Sigmoid colon (tissue), 7 donors: ENCODE results near the gene TMC8. TPM values are rescaled to one million over a fixed set of nuclear protein-coding genes. Genes with fewer than 3 reads are reported as not detected.

ENCODE experiments used
- DNase-seq: peaks from one replicate; pipeline ENCODE4 v3.0.0-alpha.2; 2019
- H3K27ac ChIP-seq, 4 donors: fragments of 200-600 bp; sonication (generic); one replicate each; pipeline ENCODE4 v1.5.1; 2016 to 2019; ENCODE audit warnings: mild to moderate bottlenecking in 1 of 4
- H3K27me3 ChIP-seq, 3 donors: fragments of 200-600 bp; sonication (generic); one replicate each; pipeline ENCODE4 v1.5.1; 2019; ENCODE audit warnings: mild to moderate bottlenecking in 1 of 3
- H3K36me3 ChIP-seq, 4 donors: fragments of 200-600 bp; sonication (generic); one replicate each; pipeline ENCODE4 v1.5.1; 2016 to 2019
- H3K4me1 ChIP-seq, 4 donors: fragments of 200-600 bp; sonication (generic); one replicate each; pipeline ENCODE4 v1.5.1; 2017 to 2019
- H3K4me3 ChIP-seq, 4 donors: fragments of 200-600 bp; sonication (generic); one replicate each; pipeline ENCODE4 v1.5.1; 2017 to 2019; ENCODE audit warnings: mild to moderate bottlenecking in 2 of 4, moderate library complexity in 1 of 4
- H3K9me3 ChIP-seq, 4 donors: fragments of 200-600 bp in 3 of 4; sonication (generic) in 3 of 4; one replicate each; pipeline versions ENCODE4 v1.5.1 to v1.6.1; 2013 to 2019
- EP300 ChIP-seq, 4 donors: sonication (generic); formaldehyde crosslinking; IDR thresholded peaks; one replicate each; pipeline ENCODE4 v1.6.1; 2017; ENCODE audit warnings: antibody characterized with exemption in 4 of 4
- POLR2A ChIP-seq, 2 donors: fragments of 450-650 bp; IDR thresholded peaks; one replicate each; pipeline ENCODE4 v1.6.1; 2016; ENCODE audit warnings: antibody characterized with exemption in 2 of 2, mild to moderate bottlenecking in 2 of 2, moderate library complexity in 2 of 2
- POLR2AphosphoS5 ChIP-seq, 4 donors: sonication (generic); formaldehyde crosslinking; IDR thresholded peaks; one replicate each; pipeline ENCODE4 v1.6.1; 2017; ENCODE audit warnings: antibody characterized with exemption in 4 of 4
- WGBS, 2 donors: extraction: QIAGEN DNeasy Blood & Tissue Kit; methylation state at CpG; one replicate each; pipeline ENCODE4 v1.1.7; 2013; 5-methylcytosine and 5-hydroxymethylcytosine counted together
- intact Hi-C: fragments of 100-400 bp; cut with DNase I; formaldehyde crosslinking; loops from one replicate; pipeline ENCODE4 v1.15.1; 2023
- polyA plus RNA-seq, 3 donors: library from polyadenylated mRNA; stranded (reverse); fragments of 200-250 nt; gene quantifications; one replicate each; pipeline ENCODE4 v1.2.3, GENCODE V29; 2013
- total RNA-seq, 4 donors: library from RNA; depleted of rRNA; stranded (reverse); fragments of >200 nt; gene quantifications; one replicate each; pipeline ENCODE4 v1.1.0, GENCODE V29; 2016
- TF ChIP-seq, protein P1 (sequence below), 4 experiments: fragments of 450-650 bp in 3 of 4; fragments of 200-600 bp in 1 of 4; IDR thresholded peaks; one replicate each; pipeline ENCODE4 v1.5.1; 2016 to 2019; ENCODE audit warnings: antibody characterized with exemption in 4 of 4, mild to moderate bottlenecking in 3 of 4, moderate library complexity in 2 of 4
- donor health status: healthy with polysubstance abuse.
- donor health status: Bipolar disorder and iron deficiency.
- donor health status: healthy.

Gene TMC8
- total and polyA plus RNA-seq, 7 donors = 1.8 to 51.7 (median 3.0) TPM

DNA sequence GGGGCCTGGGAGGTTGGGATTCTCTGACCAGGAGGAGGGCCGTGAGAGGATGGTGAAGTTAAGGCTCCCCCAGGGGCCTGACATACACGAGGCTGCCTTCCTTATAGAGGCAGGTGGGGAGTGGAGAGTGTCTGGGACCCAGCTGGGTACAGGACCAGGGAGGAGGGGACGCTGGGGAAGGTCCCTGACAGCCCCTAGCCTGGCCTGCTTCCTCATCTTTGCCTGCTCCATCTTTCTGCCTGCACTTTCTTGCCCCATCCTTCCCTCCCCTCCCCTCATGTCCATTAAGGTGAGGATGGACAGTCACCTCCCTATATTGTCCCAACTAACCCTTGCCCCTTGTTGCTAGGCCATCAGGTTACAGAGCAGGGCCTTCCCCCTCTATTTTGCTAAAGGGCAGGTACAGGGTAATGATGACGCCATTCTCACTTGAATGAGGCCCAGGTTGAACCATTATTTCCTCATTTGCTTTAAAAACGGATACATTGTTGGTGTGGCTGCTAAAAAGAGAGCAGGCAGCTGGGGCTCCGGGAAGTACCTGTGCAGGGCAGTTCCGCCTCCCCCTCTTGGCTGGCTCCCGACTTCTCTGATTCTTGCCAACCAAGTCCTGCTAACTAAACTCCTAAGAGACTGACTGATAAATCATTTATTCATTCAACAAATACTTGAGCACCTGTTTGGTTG is 16.9 kb downstream of the TMC8 start:
- H3K4me3 ChIP-seq = no peak overlapping the region
- H3K27ac ChIP-seq = no peak overlapping the region
- H3K36me3 ChIP-seq = no peaks in the 10 kb centered on the region
- DNase-seq = no peak
- no peaks in the 10 kb centered on the region for H3K9me3 ChIP-seq
- H3K27me3 ChIP-seq = peaks cover 0 to 4% (median 0%) of the 10 kb centered on the region in 3 donors
- peaks cover 0 to 25% (median 21%) of the 10 kb centered on the region in 4 donors for H3K4me1 ChIP-seq
- 21 to 41% methylated on average over 8 of the region's 8 CpGs for WGBS, 2 donors
- intact Hi-C loops = no loop called here
- TF ChIP-seq POLR2AphosphoS5 (IDR thresholded peaks at IDR 0.05) (no peak), EP300 (IDR thresholded peaks at IDR 0.05) (no peak), POLR2A (IDR thresholded peaks at IDR 0.05) (no peak)
- TF ChIP-seq, protein P1, sequence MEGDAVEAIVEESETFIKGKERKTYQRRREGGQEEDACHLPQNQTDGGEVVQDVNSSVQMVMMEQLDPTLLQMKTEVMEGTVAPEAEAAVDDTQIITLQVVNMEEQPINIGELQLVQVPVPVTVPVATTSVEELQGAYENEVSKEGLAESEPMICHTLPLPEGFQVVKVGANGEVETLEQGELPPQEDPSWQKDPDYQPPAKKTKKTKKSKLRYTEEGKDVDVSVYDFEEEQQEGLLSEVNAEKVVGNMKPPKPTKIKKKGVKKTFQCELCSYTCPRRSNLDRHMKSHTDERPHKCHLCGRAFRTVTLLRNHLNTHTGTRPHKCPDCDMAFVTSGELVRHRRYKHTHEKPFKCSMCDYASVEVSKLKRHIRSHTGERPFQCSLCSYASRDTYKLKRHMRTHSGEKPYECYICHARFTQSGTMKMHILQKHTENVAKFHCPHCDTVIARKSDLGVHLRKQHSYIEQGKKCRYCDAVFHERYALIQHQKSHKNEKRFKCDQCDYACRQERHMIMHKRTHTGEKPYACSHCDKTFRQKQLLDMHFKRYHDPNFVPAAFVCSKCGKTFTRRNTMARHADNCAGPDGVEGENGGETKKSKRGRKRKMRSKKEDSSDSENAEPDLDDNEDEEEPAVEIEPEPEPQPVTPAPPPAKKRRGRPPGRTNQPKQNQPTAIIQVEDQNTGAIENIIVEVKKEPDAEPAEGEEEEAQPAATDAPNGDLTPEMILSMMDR (IDR thresholded peaks at IDR 0.05) = no peak

DNA sequence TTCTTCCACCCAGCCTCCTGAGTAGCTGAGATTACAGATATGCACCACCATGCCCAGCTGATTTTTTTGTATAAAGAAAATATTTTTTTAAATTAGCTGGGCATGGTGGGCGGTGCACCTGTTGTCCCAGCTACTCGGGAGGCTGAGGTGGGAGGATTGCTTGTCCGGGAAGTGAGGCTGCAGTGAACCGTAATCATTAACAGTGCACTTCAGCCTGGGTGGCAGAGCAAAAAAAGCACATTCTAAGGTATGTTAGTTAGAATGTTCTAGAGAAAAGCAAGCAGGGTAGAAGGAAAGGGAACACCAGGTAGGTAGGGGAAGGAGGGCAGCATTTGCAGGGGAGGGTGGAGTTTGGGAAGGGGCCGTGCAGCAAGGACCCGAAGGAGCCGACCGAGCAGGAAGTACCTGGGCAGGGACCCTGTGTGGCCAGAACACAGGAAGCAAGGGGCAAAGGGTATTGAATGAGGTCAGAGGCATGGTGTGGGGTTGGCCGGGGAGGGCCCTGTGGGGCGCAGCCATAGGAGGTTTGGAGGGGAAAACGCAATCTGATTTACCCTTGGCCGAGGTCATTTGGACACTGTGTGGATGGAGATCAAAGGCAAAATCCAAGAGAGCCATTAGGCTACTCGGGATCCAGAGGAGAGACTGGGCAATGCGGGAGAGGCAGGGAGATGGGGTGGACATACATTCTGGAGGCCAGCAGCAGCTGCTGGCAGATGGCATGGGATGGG is 17.9 kb downstream of the TMC8 start:
- intact Hi-C loops = no loop called here
- Histone ChIP-seq H3K9me3 (no peaks in the 10 kb centered on the region), H3K27ac (no peak overlapping the region), H3K4me3 (no peak overlapping the region), H3K36me3 (no peaks in the 10 kb centered on the region), H3K4me1 (peaks cover 0 to 24% (median 20%) of the 10 kb centered on the region in 4 donors), H3K27me3 (peaks cover 0 to 4% (median 0%) of the 10 kb centered on the region in 3 donors)
- TF ChIP-seq POLR2AphosphoS5 (IDR thresholded peaks at IDR 0.05) = no peak
- TF ChIP-seq EP300 (IDR thresholded peaks at IDR 0.05) = no peak
- 31 to 59% methylated on average over 14 of the region's 14 CpGs for WGBS, 2 donors
- DNase-seq = no peak

DNA sequence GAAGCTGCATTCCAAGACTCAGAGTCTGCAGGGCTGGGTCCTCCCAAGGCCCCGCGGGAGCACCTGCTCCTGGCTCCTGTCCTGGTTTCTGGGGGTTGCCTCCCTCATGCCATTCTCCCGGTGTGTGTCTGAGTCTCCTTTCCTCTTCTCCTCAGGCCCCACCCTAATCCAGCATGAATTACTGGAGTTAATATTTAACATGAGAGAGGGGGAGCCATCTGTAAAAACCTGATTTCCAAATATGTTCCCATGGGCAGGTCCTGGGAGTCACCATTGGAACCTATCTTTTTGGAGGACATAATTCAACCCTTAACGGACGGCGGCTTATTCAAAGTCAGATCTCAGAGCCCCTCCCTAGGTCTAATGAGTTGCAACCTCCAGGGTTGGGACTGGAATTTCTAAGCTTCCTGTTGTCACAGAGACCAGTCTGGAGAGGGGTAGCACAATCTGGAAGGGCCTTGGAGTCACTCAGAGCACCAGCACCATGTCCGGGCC is 21.0 kb downstream of the TMC8 start:
- WGBS, 2 donors = 18 to 64% methylated on average over 7 of the region's 7 CpGs

DNA sequence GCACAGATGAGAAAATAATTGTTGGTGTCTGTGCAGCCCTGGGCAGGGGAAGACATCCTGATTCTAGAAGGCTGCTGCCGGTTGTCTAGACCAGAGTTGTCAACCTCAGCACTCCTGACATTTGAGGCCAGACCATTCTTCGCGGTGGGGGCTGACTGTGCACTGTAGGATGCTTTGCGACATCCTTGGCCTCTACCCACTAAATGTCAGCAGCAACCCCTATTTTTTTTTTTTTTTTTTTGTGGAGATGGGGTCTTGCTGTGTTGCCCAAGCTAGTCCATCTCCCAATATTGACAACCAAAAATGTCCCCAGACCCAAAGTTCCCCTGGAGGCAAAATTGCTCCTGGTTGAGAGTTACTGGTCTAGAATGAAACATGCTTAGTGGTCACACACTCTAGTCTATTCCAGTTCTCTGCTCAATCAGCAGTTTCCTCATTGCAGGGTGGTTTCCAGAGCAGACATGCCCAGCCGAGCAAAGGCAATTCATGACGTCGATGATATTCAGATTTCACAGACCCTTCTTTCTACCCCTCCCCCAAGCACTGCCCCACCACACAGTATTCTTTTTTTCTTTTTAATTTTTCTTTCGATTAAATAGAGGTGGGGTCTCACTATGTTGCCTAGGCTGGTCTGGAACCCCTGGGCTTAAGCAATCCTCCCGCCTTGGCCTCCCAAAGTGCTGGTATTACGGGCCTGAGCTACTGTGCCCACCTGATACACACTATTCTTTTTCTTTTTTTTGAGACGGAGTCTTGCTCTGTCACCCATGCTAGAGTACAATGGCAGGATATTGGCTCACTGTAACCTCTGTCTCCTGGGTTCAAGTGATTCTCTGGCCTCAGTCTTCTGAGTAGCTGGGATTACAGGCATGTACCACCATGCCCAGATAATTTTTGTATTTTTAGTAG is 24.6 kb downstream of the TMC8 start:
- H3K9me3 ChIP-seq = no peaks in the 10 kb centered on the region

More for the DNA sequence above, 21.0 kb downstream of the TMC8 start:
- TF ChIP-seq POLR2AphosphoS5 (IDR thresholded peaks at IDR 0.05) (no peak), EP300 (IDR thresholded peaks at IDR 0.05) (no peak), POLR2A (IDR thresholded peaks at IDR 0.05) (no peak)
- TF ChIP-seq, protein P1 (IDR thresholded peaks at IDR 0.05) = no peak
- no peak overlapping the region for H3K27ac ChIP-seq
- H3K27me3 ChIP-seq = no peaks in the 10 kb centered on the region
- intact Hi-C loops = no loop called here
- H3K4me3 ChIP-seq = no peak overlapping the region
- H3K4me1 ChIP-seq = no peaks in the 10 kb centered on the region
- DNase-seq = no peak
- no peaks in the 10 kb centered on the region for H3K36me3 ChIP-seq
- no peaks in the 10 kb centered on the region for H3K9me3 ChIP-seq

DNA sequence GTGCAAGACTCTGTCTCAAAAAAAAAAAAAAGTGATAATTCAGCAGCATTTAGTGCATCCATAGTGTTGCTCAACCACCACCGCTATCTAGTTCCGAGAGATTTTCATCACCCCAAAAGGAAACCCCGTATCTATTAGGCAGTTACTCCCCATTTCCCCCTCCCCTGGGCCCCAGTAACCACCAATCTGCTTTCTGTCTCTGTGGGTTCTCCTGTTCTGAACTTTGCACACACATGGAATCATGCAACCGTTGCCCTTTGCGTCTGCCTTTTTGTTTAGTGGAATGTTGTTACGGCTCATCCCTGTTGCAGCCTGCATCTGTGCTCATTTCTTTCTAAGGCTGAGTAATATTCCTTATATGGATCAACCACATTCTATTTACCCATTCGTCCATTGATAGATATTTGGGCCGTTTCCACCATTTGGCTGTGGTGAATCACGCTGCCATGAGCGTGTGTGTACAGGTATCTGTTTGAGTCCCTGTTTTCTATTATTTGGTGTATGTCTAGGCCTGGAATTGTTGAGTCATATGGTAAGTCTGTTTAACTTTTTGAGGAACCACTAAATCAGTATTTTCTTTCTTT is 29.1 kb downstream of the TMC8 start:
- Histone ChIP-seq H3K4me3 (no peak overlapping the region), H3K27me3 (no peaks in the 10 kb centered on the region), H3K36me3 (no peaks in the 10 kb centered on the region), H3K9me3 (no peaks in the 10 kb centered on the region), H3K4me1 (no peaks in the 10 kb centered on the region), H3K27ac (no peak overlapping the region)
- intact Hi-C loops = no loop called here
- no peak for TF ChIP-seq POLR2AphosphoS5 (IDR thresholded peaks at IDR 0.05)
- no peak for TF ChIP-seq EP300 (IDR thresholded peaks at IDR 0.05)
- TF ChIP-seq, protein P1 (IDR thresholded peaks at IDR 0.05) = no peak
- 63 to 66% methylated on average over 10 of the region's 10 CpGs for WGBS, 2 donors
- no peak for DNase-seq

More for the DNA sequence above, 24.6 kb downstream of the TMC8 start:
- Histone ChIP-seq H3K36me3 (no peaks in the 10 kb centered on the region), H3K4me1 (no peaks in the 10 kb centered on the region), H3K27me3 (no peaks in the 10 kb centered on the region), H3K4me3 (no peak overlapping the region), H3K27ac (no peak overlapping the region)
- intact Hi-C loops = no loop called here
- no peak for DNase-seq
- TF ChIP-seq POLR2AphosphoS5 (IDR thresholded peaks at IDR 0.05) = no peak
- 64 to 67% methylated on average over 11 of the region's 11 CpGs for WGBS, 2 donors
